ENCODE data around the gene LENG1. TPM values are rescaled to one million over a fixed set of nuclear protein-coding genes. Genes with fewer than 3 reads are reported as not detected.

LENG1 gene
- total and polyA plus RNA-seq, 9 of the 15 experiments (the other 6 are each of a cell fraction or from before 2014, with no cell fraction given) = 0.30 to 10.5 (median 4.7) TPM

GRCh38 chr19:54172471-54173358 is 13.2 kb upstream of the LENG1 start, which contains the start of gene TMC4 (continued):
- no peak for TF ChIP-seq CCAR2 (IDR thresholded peaks at IDR 0.05; ENCODE audit: low read depth, low read length)
- no peak for TF ChIP-seq MEIS2 (IDR thresholded peaks at IDR 0.05; ENCODE audit: partially characterized antibody)
- TF ChIP-seq FOXK1 (CRISPR knock-in tag; IDR thresholded peaks at IDR 0.05; ENCODE audit: borderline replicate concordance) = no peak
- TF ChIP-seq CBX8 (IDR thresholded peaks at IDR 0.05; ENCODE audit: borderline replicate concordance, extremely low read depth, low read depth, low read length, poor library complexity, severe bottlenecking) = no peak
- TF ChIP-seq CXXC5 (CRISPR knock-in tag; IDR thresholded peaks at IDR 0.05) = no peak
- TF ChIP-seq NCOA1 (IDR thresholded peaks at IDR 0.05; ENCODE audit: low read depth) = no peak
- TF ChIP-seq CBX2 (IDR thresholded peaks at IDR 0.05; ENCODE audit: insufficient read depth, low read length, poor library complexity, severe bottlenecking) = no peak
- TF ChIP-seq CBFA2T2 (conservative IDR thresholded peaks at IDR 0.05) = no peak
- TF ChIP-seq, protein P1, sequence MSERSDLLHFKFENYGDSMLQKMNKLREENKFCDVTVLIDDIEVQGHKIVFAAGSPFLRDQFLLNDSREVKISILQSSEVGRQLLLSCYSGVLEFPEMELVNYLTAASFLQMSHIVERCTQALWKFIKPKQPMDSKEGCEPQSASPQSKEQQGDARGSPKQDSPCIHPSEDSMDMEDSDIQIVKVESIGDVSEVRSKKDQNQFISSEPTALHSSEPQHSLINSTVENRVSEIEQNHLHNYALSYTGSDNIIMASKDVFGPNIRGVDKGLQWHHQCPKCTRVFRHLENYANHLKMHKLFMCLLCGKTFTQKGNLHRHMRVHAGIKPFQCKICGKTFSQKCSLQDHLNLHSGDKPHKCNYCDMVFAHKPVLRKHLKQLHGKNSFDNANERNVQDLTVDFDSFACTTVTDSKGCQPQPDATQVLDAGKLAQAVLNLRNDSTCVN (CRISPR knock-in tag; IDR thresholded peaks at IDR 0.05) = no peak
- no peak for TF ChIP-seq U2AF1 (optimal IDR thresholded peaks at IDR 0.05; ENCODE audit: low read depth, low read length)
- no peak for TF ChIP-seq E2F3 (CRISPR knock-in tag; IDR thresholded peaks at IDR 0.05)
- TF ChIP-seq NFATC3 (IDR thresholded peaks at IDR 0.05) = no peak
- TF ChIP-seq CREB1 (IDR thresholded peaks at IDR 0.05) = no peak
- TF ChIP-seq CREB1 (CRISPR knock-in tag; IDR thresholded peaks at IDR 0.05) = no peak
- TF ChIP-seq DACH1 (IDR thresholded peaks at IDR 0.05; ENCODE audit: partially characterized antibody) = no peak
- no peak for TF ChIP-seq ELF2 (CRISPR knock-in tag; IDR thresholded peaks at IDR 0.05)
- no peak for TF ChIP-seq RBM14 (IDR thresholded peaks at IDR 0.05; ENCODE audit: borderline replicate concordance, insufficient read depth, low read depth, low read length)
- TF ChIP-seq PHF8 (IDR thresholded peaks at IDR 0.05; ENCODE audit: borderline replicate concordance, low read length) = no peak
- no peak for TF ChIP-seq ILK (tag; IDR thresholded peaks at IDR 0.05; ENCODE audit: borderline replicate concordance, low read depth)
- peak; percentile 60 for TF ChIP-seq POLR2AphosphoS2 (IDR thresholded peaks at IDR 0.05; ENCODE audit: low read length)
- no peak for TF ChIP-seq ARID4B (CRISPR knock-in tag; IDR thresholded peaks at IDR 0.05)
- TF ChIP-seq ERF (CRISPR knock-in tag; IDR thresholded peaks at IDR 0.05) = no peak
- TF ChIP-seq MEF2A (IDR thresholded peaks at IDR 0.05; ENCODE audit: control insufficient read depth, low read depth, low read length) = no peak

Data from K562 (cell line).